GM12873 (cell line): Measurements from ENCODE around the gene OGDH.

Source experiments
- CTCF ChIP-seq: IDR thresholded peaks from 2 replicates; pipeline ENCODE4 v1.5.1; 2012; ENCODE audit warnings: low read depth, mild to moderate bottlenecking, moderate library complexity, low read length, control low read depth; ENCODE audit not compliant: insufficient read depth; ENCODE audit errors: missing control alignments

Gene OGDH

GRCh38 chr7:44617225-44617890 is 10.9 kb downstream of the OGDH start:
- TF ChIP-seq CTCF = no peak

DNA sequence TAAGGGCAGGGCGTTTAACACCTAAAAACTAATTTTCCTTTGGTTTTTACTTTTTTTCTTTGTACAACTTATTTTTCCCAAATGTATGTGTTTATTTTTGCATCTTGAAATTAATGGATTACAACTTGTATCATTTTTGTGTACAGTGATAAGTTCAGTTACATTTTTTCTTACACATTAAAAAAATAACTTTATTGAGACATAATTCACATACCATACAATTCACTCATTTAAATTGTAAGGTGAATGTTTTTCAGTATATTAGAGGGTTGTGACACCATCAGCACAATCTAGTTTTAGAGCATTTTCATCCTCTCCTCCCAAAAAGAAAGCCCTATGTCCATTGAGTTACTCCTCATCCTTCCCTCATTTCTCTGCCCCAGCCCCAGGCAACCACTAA is 11.6 kb downstream of the OGDH start:
- TF ChIP-seq CTCF = no peak

DNA sequence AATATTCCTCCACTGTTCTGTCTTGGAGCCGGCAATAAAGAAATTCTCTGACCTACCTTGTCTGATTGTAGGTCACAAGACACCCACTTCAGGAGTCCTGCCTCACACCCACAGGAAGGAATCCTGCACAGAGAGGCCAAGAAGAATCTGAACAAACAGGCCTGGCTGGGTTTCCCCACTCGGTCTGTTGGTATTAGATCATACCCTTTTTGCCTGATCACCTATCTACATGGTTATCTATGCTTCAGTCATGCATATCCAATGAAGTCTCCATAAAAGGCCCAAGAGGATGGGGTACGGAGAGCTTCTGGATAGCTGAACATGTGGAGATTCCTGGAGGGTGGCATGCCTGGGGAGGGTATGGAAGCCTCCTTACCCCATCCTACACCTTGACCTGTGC is 12.3 kb downstream of the OGDH start:
- no peak for TF ChIP-seq CTCF

- TF ChIP-seq CTCF = no peak
Observed at GRCh38 chr7:44621034-44621749, 14.8 kb downstream of the OGDH start.

GRCh38 chr7:44621750-44622103 is 15.3 kb downstream of the OGDH start:
- TF ChIP-seq CTCF = no peak

DNA sequence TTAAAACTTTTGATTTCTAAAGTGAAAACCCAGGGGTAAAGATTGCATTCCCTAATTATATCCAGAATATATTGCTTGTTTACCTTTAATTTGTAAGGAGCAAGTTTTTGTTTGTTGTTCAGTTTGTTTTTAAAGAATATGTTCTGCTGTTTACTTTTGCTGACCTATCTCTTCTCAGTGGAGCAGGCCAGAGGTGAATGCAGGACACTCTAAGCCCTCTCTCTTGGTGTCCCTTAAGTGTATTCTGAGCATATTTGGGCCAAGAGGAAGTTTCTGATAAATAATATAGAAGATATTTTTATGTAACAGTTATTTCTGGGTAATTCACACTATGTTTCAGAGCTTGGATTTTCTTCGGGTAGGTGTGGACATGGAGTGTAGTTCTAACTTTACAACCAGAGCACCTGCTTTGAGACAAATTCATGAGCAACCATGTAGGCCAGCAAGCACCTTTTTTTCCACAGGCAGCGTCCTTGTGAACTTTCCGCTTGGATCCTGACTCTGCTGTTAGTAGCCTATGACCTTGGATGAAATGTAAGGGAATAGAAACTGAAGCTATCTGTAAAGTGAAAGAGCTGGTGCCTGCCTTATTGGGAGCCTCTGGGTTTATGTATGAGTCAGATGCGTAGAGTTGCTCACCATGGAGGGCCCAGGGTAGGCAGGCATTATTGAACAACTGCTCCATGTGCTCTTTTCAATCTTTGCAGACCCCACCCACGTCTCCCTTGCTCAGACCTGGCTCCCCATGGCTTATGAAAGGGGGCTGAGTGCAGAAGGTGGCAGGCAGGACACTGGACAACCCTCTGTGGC is 16.1 kb downstream of the OGDH start:
- TF ChIP-seq CTCF = no peak

DNA sequence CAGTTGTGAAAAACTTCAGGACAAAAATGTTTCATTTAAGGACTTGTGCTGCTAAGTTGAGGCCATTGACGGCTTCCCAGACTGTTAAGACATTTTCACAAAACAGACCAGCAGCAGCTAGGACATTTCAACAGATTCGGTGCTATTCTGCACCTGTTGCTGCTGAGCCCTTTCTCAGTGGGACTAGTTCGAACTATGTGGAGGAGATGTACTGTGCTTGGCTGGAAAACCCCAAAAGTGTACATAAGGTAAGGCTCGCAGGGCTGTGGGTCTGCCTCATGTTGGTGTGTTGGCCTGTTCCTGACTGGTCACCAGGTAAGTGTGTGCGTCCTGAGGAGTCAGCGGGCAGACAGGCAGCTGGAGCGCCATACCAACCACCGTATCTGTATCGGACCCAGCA is 17.9 kb downstream of the OGDH start:
- TF ChIP-seq CTCF = no peak
